GM11168 (cell line): ENCODE data around the gene PIAS1.
"Not testable (repeated sequence)": the region's sequence is repeated elsewhere in the genome, so short reads cannot be mapped to it uniquely, and the experiment has no call there.

ENCODE experiments used
- in situ Hi-C: fragments of 300-500 bp; cut with MboI; formaldehyde crosslinking; loops from one replicate; pipeline ENCODE4 v1.12.0; 2022; ENCODE audit warnings: low sequenced_read_pairs; ENCODE audit not compliant: unreplicated experiment

PIAS1 gene

DNA sequence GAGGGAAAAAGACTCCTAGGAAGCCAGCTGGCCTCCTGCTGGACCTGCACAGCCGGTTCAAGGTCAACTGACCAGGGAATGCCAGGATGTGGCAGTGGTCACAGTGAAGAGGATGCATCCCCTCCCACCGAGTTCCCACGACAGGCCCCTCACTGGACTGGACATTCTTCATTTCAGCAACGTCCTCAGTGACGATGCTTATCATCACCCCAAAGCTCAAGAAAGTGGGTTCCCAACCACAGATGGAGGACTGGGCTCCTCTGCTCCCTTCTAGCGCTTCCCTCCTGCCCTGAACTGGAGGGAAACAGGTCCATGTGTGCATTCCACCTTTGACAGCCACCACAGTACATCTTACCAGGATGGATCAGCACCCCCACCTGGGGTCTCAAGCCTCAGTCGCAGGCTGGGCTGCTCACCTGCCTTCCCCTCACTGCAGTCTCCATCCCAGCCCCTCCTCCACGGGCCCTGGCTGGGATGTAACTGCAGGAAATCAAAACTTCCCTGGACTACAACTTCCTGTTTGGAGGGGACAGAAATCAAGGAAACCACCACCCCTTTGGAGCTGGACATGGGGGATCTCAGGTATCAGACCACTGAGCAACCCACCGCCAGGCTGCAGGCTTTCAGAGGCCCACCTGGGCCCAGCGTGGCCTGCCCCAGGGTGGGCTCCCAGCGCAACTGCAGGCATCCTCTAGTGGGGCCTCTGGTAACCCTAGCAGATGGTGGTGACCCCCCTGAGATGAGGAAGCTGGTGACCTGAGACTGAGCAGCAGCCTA is 143.7 kb downstream of the PIAS1 start:
- in situ Hi-C loops, result no loop called here

- in situ Hi-C loops, result no loop called here
These were observed 145.2 kb downstream of the PIAS1 start for GRCh38 chr15:68199340-68199739.

GRCh38 chr15:68200016-68200861 is 146.1 kb downstream of the PIAS1 start:
- in situ Hi-C loops, result no loop called here

GRCh38 chr15:68201153-68201878 is 147.2 kb downstream of the PIAS1 start:
- in situ Hi-C loops, result no loop called here

DNA sequence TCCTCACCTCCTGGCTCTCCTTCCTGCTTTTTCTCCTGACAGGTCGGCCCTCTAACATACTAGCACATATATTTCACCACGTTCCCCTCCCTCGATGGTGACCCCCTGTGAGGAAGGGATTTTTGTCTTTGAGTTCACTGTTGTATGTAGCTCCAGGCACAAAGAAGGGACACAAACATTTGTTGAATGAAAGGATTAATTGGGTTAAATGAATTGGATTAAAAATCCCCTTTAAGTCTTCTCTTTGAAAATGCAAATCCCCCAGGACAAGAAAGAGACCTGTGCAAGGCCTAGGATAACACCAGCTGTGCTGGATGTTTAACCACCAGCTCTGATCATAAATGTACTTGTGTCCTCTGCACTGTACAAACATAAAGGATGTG is 147.8 kb downstream of the PIAS1 start:
- in situ Hi-C loops, result no loop called here

DNA sequence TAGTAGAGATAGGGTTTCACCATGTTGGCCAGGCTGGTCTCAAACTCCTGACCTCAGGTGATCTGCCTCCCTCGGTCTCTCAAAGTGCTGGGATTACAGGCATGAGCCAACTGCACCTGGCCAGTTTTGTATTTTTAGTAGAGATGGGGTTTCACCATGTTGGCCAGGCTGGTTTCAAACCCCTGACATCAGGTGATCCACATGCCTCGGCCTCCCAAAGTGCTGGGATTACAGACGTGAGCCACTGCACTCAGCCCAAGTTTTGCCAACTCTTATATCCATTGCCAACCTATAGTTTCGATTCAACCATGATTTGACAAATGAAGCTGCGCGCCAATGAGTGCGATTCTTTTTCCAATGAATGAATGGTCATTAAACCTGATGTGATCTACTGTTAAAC is 148.9 kb downstream of the PIAS1 start:
- in situ Hi-C loops, result not testable (repeated sequence)

DNA sequence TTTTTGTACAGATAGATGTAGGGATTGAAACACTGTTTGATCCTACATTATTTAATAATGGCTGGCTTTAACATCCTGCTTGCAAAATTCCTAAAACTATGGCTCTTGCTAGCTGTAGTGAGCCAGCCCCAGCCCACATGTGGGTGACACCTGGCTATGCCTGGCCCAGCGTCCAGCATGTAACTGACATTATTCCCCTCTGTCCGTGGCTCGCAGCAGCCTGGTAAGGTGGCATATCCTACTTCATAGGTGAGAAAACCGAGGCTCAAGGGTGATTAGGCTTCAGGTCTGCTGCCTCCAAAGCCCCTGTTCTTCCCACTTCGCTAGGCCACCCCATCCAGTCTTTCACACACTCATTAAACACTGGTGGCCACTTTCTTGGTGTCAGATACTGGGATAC is 149.4 kb downstream of the PIAS1 start:
- in situ Hi-C loops, result no loop called here

- in situ Hi-C loops, result no loop called here
These were observed 149.8 kb downstream of the PIAS1 start for GRCh38 chr15:68203956-68204355.

DNA sequence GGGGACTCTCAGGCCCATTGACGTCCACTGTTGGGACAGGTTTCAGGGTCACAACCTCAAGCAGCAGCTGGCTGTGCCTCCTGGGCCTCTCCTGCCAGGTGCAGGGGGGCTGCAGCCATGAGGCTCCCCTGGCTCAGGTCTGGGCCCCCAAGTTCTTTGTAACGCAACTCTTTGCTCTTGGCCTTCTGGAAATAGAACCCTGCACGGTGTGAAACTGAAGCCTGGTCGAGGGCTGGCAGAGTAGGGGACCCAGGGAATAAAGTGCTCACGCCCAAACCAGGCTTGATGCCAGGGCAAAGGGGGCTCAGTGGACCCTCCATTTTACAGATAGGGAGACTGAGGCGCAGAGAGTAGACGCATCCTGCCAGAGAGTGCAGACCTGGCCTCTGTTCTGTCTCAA is 150.2 kb downstream of the PIAS1 start:
- in situ Hi-C loops, result no loop called here

GRCh38 chr15:68204776-68205557 is 150.9 kb downstream of the PIAS1 start, which contains the start of gene CALML4:
Gene CALML4 (minus strand): TSS chr15:68205332. CDS start chr15:68205247, 85 bp downstream.
- in situ Hi-C loops, result no loop called here

GRCh38 chr15:68205558-68205944 is 151.4 kb downstream of the PIAS1 start:
- in situ Hi-C loops, result no loop called here

GRCh38 chr15:68205954-68206539 is 151.9 kb downstream of the PIAS1 start:
- in situ Hi-C loops, result no loop called here

- in situ Hi-C loops, result no loop called here
These were observed 152.6 kb downstream of the PIAS1 start for GRCh38 chr15:68206711-68207151.

GRCh38 chr15:68207176-68207935 is 153.2 kb downstream of the PIAS1 start:
- in situ Hi-C loops, result no loop called here

- in situ Hi-C loops, result no loop called here
These were observed 154.0 kb downstream of the PIAS1 start for GRCh38 chr15:68208136-68208535.

GRCh38 chr15:68208636-68209240 is 154.6 kb downstream of the PIAS1 start:
- in situ Hi-C loops, result no loop called here

DNA sequence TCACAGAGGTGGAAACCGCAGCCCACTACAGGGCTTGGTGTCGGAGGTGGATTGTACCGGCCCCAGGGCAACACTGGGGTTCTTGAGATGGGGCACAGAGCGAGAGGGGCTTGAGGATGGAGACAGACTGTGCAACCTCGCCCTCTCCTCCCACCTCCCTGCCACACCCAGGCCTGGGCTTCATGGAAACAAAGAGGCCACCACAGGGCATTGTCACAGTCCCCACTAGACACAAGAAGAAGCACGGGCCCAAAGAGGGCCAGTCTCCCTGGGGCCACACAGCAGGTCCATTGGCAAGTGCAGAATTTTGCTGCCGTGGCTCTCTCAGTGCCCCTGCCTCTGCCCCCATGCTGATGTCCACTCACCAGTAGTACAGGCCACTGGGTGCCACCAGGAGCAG is 155.2 kb downstream of the PIAS1 start:
- in situ Hi-C loops, result no loop called here

- in situ Hi-C loops, result no loop called here
These were observed 155.8 kb downstream of the PIAS1 start for GRCh38 chr15:68209735-68210408.
